NT2/D1 (cell line): ENCODE measurements around the gene PHACTR4.
"Not testable (repeated sequence)": the region's sequence is repeated elsewhere in the genome, so short reads cannot be mapped to it uniquely, and the experiment has no call there.

ENCODE experiments used
- DNase-seq: peaks from one replicate; pipeline ENCODE4 v3.0.0-alpha.2; 2011; ENCODE audit warnings: low read depth, low spot score
- H3K27me3 ChIP-seq: 2 replicates; pipeline ENCODE4 v1.6.0; 2011; ENCODE audit warnings: mild to moderate bottlenecking; ENCODE audit not compliant: insufficient read length, insufficient read depth
- H3K36me3 ChIP-seq: 2 replicates; pipeline ENCODE4 v1.6.1; 2011; ENCODE audit warnings: mild to moderate bottlenecking, low read length, mixed read lengths; ENCODE audit not compliant: insufficient read depth, insufficient read length
- H3K4me1 ChIP-seq: 2 replicates; pipeline ENCODE4 v1.5.1; 2011; ENCODE audit not compliant: insufficient read depth, insufficient read length
- H3K4me3 ChIP-seq: 2 replicates; pipeline ENCODE4 v1.5.1; 2011; ENCODE audit warnings: low read depth; ENCODE audit not compliant: insufficient read length
- H3K9ac ChIP-seq: 2 replicates; pipeline ENCODE4 v1.6.0; 2011; ENCODE audit warnings: low read depth; ENCODE audit not compliant: insufficient read length
- H3K9me3 ChIP-seq: 2 replicates; pipeline ENCODE4 v1.5.1; 2011; ENCODE audit warnings: mild to moderate bottlenecking, low read length; ENCODE audit not compliant: insufficient read depth
- SUZ12 ChIP-seq: IDR thresholded peaks from 2 replicates; pipeline ENCODE4 v1.6.1; 2011; ENCODE audit not compliant: insufficient read length, insufficient read depth; ENCODE audit errors: extremely low read depth
- YY1 ChIP-seq: IDR thresholded peaks from 2 replicates; pipeline ENCODE4 v1.6.1; 2011; ENCODE audit not compliant: insufficient read length, insufficient read depth
- ZNF274 ChIP-seq: IDR thresholded peaks from 2 replicates; pipeline ENCODE4 v1.6.1; 2011; ENCODE audit warnings: mild to moderate bottlenecking, low read depth, low read length

The PHACTR4 gene

GRCh38 chr1:28354121-28354520 is 15.4 kb upstream of the PHACTR4 start:
- DNase-seq = no peak
- peaks cover 5% of the 10 kb centered on the region; the same call in 1 of the 2 replicates for H3K9me3 ChIP-seq
- no peaks in the 10 kb centered on the region for H3K4me1 ChIP-seq
- no peaks in the 10 kb centered on the region for H3K27me3 ChIP-seq
- H3K9ac ChIP-seq = no peak overlapping the region
- no peak overlapping the region for H3K4me3 ChIP-seq
- TF ChIP-seq SUZ12 = no peak
- no peak for TF ChIP-seq YY1
- no peak for TF ChIP-seq ZNF274
- H3K36me3 ChIP-seq = no peaks in the 10 kb centered on the region

DNA sequence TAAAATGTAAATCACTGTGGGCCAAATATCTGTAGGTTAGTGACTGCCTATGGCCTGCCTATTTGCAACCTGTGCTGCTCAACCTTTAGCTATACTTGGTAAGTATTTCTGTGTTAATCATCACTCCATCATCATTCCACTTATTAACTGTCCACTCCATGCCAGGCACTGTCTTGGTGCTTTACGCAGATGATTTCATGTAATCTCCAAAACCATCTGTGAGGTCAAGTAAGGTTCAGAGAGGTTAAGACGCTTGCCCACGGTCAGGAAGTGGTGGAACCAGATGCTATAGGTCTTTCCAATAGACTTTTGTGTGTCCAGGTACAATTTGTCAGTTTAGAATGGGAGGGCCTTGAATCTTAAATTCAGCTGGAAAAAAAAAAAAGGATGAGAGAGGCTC is 10.8 kb upstream of the PHACTR4 start:
- H3K9ac ChIP-seq = no peak overlapping the region
- H3K36me3 ChIP-seq = no peaks in the 10 kb centered on the region
- no peaks in the 10 kb centered on the region for H3K9me3 ChIP-seq
- no peak overlapping the region for H3K4me3 ChIP-seq
- TF ChIP-seq ZNF274 (no peak), SUZ12 (no peak), YY1 (no peak)
- no peaks in the 10 kb centered on the region for H3K27me3 ChIP-seq
- no peaks in the 10 kb centered on the region for H3K4me1 ChIP-seq
- no peak for DNase-seq

GRCh38 chr1:28359592-28360239 is 9.8 kb upstream of the PHACTR4 start:
- H3K4me3 ChIP-seq = no peak overlapping the region
- H3K9me3 ChIP-seq = no peaks in the 10 kb centered on the region
- no peaks in the 10 kb centered on the region for H3K36me3 ChIP-seq
- H3K27me3 ChIP-seq = no peaks in the 10 kb centered on the region
- H3K9ac ChIP-seq = no peak overlapping the region
- TF ChIP-seq SUZ12 (no peak), YY1 (no peak), ZNF274 (no peak)
- H3K4me1 ChIP-seq = no peaks in the 10 kb centered on the region
- peak; percentile 57 for DNase-seq

DNA sequence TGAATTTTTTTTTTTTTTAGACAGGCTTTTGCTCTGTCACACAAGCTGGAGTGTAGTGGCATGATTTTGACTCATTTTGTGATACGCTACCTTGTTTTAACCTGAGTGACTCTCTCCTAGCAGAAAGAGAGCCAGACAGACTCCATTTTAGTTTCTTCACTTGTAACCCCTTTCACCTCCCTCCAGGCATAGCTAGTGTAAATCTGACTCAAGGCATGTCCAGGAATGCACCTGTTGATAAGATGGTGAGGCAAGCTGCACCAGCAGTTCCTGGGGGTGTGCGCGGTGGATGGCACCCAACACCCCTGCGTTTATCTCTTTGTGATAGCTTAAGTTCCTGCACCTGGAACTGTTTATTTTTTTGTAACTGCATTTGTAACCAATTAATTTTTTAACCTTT is 4.7 kb upstream of the PHACTR4 start:
- H3K27me3 ChIP-seq = no peaks in the 10 kb centered on the region
- H3K4me3 ChIP-seq = no peak overlapping the region
- TF ChIP-seq ZNF274 (no peak), YY1 (no peak), SUZ12 (no peak)
- no peak overlapping the region for H3K9ac ChIP-seq
- H3K9me3 ChIP-seq = no peaks in the 10 kb centered on the region
- no peaks in the 10 kb centered on the region for H3K4me1 ChIP-seq
- H3K36me3 ChIP-seq = no peaks in the 10 kb centered on the region
- DNase-seq = no peak

DNA sequence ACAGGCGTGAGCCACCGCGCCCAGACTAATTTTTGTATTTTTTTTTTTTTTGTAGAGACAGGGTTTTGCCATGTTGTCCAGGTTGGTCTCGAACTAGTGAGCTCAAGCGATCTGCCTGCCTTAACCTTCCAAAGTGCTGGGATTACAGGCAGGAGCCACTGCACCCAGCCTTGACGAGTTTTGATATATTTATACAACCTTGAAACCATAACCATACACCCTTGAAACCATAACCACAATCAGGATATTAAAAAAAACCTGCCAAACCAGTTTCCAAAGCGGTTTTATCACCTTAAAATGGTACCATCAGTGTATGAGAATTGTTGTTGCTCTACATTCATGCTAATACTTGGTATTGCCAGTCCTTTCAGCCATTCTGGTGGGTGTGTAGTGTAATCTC is 3.7 kb upstream of the PHACTR4 start:
- Histone ChIP-seq H3K4me1 (no peaks in the 10 kb centered on the region), H3K9me3 (no peaks in the 10 kb centered on the region), H3K36me3 (peaks cover 2% of the 10 kb centered on the region), H3K9ac (no peak overlapping the region), H3K27me3 (no peaks in the 10 kb centered on the region), H3K4me3 (no peak overlapping the region)
- no peak for DNase-seq
- TF ChIP-seq SUZ12 = no peak
- no peak for TF ChIP-seq ZNF274

GRCh38 chr1:28368608-28369007 is 932 bp upstream of the PHACTR4 start:
- not testable (repeated sequence) for DNase-seq, H3K9me3 ChIP-seq, H3K4me3 ChIP-seq, H3K27me3 ChIP-seq, H3K9ac ChIP-seq, H3K4me1 ChIP-seq
- H3K36me3 ChIP-seq = peaks cover 23% of the 10 kb centered on the region

DNA sequence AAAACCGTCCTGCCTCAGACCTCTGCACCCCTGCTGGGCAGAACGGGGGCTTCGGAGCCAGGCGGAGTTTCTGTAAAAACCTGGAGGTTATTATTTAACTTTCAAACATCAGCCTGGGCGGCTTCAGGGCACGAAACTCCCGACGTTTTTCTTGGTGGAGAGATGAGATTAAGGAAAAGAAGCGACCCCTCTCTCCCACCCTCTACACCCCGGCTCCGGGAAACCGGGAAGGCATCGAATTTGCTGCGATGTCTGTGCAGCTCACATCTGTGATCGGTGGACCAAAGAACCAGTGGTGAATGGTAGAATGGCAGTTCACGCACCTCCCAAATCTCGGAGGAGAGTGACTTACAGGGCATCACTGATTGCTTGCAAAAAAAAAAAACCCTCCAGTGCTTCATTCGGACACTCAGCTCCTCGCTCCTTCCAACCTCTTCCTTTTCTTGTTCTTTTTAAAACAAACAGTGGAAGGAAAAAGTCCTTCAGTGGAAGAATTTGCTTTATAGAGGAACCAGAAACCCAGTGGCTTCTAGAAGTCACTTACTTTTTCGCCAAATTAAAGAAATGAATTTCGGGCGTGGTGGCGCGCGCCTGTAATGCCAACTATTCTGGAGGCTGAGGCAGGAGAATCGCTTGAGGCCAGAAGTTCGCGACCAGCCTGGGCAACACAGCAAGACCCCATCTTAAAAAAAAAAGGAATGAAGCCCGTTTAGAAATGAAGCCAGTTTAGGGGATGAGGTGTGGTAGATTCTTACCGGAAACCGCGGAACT is 884 bp downstream of the PHACTR4 start:
- Histone ChIP-seq H3K27me3 (no peaks in the 10 kb centered on the region), H3K36me3 (peaks cover 29% of the 10 kb centered on the region), H3K9ac (peak overlapping the region; percentile 97), H3K9me3 (no peaks in the 10 kb centered on the region), H3K4me3 (peak overlapping the region; percentile 91), H3K4me1 (no peaks in the 10 kb centered on the region)
- DNase-seq = peak; percentile 23
- no peak for TF ChIP-seq YY1
- no peak for TF ChIP-seq SUZ12
- no peak for TF ChIP-seq ZNF274

DNA sequence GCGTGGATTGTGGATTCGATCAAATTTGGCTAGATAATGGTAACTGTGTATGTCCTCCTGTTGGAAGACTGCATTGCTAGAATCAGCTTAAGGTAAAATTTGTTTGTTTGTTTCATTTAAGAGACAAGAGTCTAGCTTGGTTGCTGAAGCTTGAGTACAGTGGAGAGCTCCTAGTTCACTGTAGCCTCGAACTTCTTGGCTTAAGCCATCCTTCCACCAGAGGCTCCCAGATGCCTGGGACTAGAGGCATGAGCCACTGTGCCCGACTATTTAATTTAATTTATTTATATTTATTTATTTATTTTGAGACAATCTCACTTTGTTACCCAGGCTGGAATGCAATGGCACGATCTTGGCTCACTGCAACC is 1.5 kb downstream of the PHACTR4 start:
- Histone ChIP-seq H3K4me3 (peak overlapping the region; percentile 91), H3K9me3 (no peaks in the 10 kb centered on the region), H3K27me3 (no peaks in the 10 kb centered on the region), H3K4me1 (no peaks in the 10 kb centered on the region), H3K36me3 (peaks cover 31% of the 10 kb centered on the region), H3K9ac (peak overlapping the region; percentile 97)
- no peak for DNase-seq
- TF ChIP-seq YY1 (no peak), ZNF274 (no peak), SUZ12 (no peak)

- H3K4me3 ChIP-seq, DNase-seq, H3K27me3 ChIP-seq, H3K4me1 ChIP-seq, H3K9ac ChIP-seq, H3K9me3 ChIP-seq: not testable (repeated sequence)
- H3K36me3 ChIP-seq = peaks cover 31% of the 10 kb centered on the region
Measured at GRCh38 chr1:28373450-28373849, 3.9 kb downstream of the PHACTR4 start.
